ENCODE data around the gene UBA52. TPM values are rescaled to one million over a fixed set of nuclear protein-coding genes. Genes with fewer than 3 reads are reported as not detected.

Gene UBA52
- total RNA-seq, 1 experiment from 2014 or later, result 1,361 TPM

DNA sequence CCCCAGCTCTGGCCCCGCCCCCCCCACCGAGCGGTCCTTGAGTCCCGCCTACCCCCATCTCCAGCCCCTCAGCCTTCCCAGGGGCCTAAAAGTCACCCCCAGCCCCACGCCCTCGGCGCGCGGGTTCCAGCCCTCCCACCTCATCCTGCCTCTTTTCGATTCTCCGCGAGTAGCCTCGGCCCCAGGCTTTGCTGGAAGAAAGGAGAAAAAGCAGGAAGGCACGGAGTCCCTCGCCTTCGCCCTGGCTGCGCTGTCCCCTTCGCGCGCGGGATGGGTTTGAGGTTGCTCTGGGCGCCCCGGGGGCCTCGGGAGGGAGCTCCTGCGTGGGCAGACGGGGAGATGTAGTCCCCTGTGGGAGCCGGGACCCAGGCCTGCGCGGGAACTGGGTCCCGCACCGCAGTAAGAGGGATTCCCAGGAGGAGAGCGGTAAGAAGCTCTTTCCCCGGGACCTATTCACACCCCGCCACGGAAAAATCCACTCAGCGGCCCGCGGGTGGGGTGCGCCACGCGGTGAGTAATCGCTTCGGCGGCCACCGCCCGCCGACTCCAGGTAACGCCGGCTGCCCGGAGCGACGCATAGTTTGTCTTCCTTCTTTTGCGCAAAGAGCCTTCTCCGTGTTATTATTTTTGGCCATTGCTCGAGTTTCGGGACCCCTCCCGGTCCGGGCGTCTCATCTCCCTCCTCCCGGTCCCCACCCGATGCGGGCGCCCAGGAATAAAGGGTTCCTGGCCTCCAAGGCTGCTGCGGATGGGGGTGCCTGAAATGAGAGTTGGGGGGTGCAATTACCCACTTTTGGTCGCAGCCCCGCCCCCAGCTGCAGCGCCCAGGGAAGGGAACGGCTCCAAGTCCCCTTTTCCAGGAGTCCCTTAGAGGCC lies 35.8 kb downstream of the UBA52 start:
- peaks cover 83% of the 10 kb centered on the region for H3K27me3 Mint-ChIP-seq (ENCODE audit: low read depth)
- DNase-seq (ENCODE audit: low spot score) (no peak), ATAC-seq (no peak)
- ChIA-PET POLR2A (interaction anchor here (0.5 to 0.6 kb wide), 3 partner anchors 13 to 302 kb away, joined by 3 to 7 read pairs (median 3); no protein-coding TSS in a partner anchor), CTCF (interaction anchor here (0.7 to 2.3 kb wide), 2 partner anchors 13 to 14 kb away, joined by 4 to 9 read pairs; no protein-coding TSS in a partner anchor)
- H3K4me1 Mint-ChIP-seq, result peaks cover 50% of the 10 kb centered on the region
- no peaks in the 10 kb centered on the region for H3K36me3 Mint-ChIP-seq
- TF ChIP-seq TCF7 (CRISPR knock-in tag; IDR thresholded peaks at IDR 0.05; ENCODE audit: low read depth), result no peak
- no peak for TF ChIP-seq ESRRA (CRISPR knock-in tag; IDR thresholded peaks at IDR 0.05; ENCODE audit: borderline replicate concordance)
- TF ChIP-seq, protein P1, sequence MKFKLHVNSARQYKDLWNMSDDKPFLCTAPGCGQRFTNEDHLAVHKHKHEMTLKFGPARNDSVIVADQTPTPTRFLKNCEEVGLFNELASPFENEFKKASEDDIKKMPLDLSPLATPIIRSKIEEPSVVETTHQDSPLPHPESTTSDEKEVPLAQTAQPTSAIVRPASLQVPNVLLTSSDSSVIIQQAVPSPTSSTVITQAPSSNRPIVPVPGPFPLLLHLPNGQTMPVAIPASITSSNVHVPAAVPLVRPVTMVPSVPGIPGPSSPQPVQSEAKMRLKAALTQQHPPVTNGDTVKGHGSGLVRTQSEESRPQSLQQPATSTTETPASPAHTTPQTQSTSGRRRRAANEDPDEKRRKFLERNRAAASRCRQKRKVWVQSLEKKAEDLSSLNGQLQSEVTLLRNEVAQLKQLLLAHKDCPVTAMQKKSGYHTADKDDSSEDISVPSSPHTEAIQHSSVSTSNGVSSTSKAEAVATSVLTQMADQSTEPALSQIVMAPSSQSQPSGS (CRISPR knock-in tag; IDR thresholded peaks at IDR 0.05; ENCODE audit: borderline replicate concordance, low read depth), result no peak
- TF ChIP-seq ZNF121 (CRISPR knock-in tag; IDR thresholded peaks at IDR 0.05), result no peak
- no peak for TF ChIP-seq NR1H2 (CRISPR knock-in tag; IDR thresholded peaks at IDR 0.05)
- H3K27ac Mint-ChIP-seq, result no peak overlapping the region
- peak overlapping the region; percentile 67 for H3K4me3 Mint-ChIP-seq
- no peaks in the 10 kb centered on the region for H3K9me3 Mint-ChIP-seq

DNA sequence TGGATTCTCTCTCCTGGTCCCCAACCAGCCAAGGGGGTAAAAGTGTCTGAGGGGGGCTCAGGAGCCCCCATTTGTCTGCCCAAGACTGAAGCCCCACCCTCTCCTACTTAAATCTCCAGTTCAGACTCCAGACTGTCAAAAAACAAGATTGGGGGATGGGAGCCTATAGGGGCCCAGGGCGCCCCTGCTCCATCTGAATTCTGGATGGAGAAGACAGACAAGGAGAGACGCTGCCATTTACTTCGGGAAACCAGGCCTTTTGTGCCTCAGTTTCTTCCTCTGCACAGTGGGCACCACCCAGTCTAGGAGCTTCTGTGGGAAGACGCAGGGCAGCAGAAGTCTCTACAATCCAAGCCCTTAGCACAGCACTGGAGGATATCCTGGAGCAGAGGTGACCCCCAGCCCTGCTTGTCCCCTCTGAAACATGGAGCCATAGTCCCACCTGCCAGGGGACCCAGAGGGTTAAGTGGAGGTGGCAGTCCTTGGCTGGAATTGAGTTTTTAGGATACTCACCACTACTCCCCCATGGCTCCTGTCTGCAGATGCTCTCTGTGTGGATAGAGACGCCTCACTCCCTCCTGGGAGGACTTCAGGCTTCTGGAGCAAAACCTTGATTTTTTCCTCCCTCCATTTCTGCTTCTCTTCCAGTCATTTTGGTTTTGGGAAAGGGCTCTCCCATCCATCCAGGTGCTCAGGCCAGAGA lies 36.6 kb downstream of the UBA52 start:
- peak overlapping the region; percentile 67 for H3K4me3 Mint-ChIP-seq
- POLR2A ChIA-PET, result interaction anchor here (0.5 to 0.6 kb wide), 2 partner anchors 14 to 301 kb away, joined by 3 read pairs; no protein-coding TSS in a partner anchor
- ATAC-seq (no peak), DNase-seq (ENCODE audit: low spot score) (no peak)
- peaks cover 48% of the 10 kb centered on the region for H3K4me1 Mint-ChIP-seq
- H3K27me3 Mint-ChIP-seq (ENCODE audit: low read depth), result peaks cover 81% of the 10 kb centered on the region
- CTCF ChIA-PET, result interaction anchor here (1.4 to 2.3 kb wide), 2 partner anchors 11 to 14 kb away, joined by 4 to 9 read pairs; no protein-coding TSS in a partner anchor
- no peak for TF ChIP-seq SMAD4 (CRISPR knock-in tag; IDR thresholded peaks at IDR 0.05)
- TF ChIP-seq TCF7 (CRISPR knock-in tag; IDR thresholded peaks at IDR 0.05; ENCODE audit: low read depth), result no peak
- TF ChIP-seq, protein P2, sequence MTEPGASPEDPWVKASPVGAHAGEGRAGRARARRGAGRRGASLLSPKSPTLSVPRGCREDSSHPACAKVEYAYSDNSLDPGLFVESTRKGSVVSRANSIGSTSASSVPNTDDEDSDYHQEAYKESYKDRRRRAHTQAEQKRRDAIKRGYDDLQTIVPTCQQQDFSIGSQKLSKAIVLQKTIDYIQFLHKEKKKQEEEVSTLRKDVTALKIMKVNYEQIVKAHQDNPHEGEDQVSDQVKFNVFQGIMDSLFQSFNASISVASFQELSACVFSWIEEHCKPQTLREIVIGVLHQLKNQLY (CRISPR knock-in tag; IDR thresholded peaks at IDR 0.05), result no peak
- TF ChIP-seq NR3C1 (CRISPR knock-in tag; conservative IDR thresholded peaks at IDR 0.05; ENCODE audit: low read depth), result no peak
- no peak for TF ChIP-seq ZNF121 (CRISPR knock-in tag; IDR thresholded peaks at IDR 0.05)
- no peak for TF ChIP-seq OVOL2 (CRISPR knock-in tag; IDR thresholded peaks at IDR 0.05; ENCODE audit: borderline replicate concordance)
- TF ChIP-seq, protein P3, sequence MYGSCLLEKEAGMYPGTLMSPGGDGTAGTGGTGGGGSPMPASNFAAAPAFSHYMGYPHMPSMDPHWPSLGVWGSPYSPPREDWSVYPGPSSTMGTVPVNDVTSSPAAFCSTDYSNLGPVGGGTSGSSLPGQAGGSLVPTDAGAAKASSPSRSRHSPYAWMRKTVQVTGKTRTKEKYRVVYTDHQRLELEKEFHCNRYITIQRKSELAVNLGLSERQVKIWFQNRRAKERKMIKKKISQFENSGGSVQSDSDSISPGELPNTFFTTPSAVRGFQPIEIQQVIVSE (CRISPR knock-in tag; IDR thresholded peaks at IDR 0.05; ENCODE audit: borderline replicate concordance), result no peak
- TF ChIP-seq ZNF423 (CRISPR knock-in tag; IDR thresholded peaks at IDR 0.05), result no peak
- TF ChIP-seq, protein P4, sequence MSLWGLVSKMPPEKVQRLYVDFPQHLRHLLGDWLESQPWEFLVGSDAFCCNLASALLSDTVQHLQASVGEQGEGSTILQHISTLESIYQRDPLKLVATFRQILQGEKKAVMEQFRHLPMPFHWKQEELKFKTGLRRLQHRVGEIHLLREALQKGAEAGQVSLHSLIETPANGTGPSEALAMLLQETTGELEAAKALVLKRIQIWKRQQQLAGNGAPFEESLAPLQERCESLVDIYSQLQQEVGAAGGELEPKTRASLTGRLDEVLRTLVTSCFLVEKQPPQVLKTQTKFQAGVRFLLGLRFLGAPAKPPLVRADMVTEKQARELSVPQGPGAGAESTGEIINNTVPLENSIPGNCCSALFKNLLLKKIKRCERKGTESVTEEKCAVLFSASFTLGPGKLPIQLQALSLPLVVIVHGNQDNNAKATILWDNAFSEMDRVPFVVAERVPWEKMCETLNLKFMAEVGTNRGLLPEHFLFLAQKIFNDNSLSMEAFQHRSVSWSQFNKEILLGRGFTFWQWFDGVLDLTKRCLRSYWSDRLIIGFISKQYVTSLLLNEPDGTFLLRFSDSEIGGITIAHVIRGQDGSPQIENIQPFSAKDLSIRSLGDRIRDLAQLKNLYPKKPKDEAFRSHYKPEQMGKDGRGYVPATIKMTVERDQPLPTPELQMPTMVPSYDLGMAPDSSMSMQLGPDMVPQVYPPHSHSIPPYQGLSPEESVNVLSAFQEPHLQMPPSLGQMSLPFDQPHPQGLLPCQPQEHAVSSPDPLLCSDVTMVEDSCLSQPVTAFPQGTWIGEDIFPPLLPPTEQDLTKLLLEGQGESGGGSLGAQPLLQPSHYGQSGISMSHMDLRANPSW (CRISPR knock-in tag; conservative IDR thresholded peaks at IDR 0.05; ENCODE audit: low read depth), result no peak
- TF ChIP-seq NR2C2 (CRISPR knock-in tag; IDR thresholded peaks at IDR 0.05), result no peak
- TF ChIP-seq, protein P5, sequence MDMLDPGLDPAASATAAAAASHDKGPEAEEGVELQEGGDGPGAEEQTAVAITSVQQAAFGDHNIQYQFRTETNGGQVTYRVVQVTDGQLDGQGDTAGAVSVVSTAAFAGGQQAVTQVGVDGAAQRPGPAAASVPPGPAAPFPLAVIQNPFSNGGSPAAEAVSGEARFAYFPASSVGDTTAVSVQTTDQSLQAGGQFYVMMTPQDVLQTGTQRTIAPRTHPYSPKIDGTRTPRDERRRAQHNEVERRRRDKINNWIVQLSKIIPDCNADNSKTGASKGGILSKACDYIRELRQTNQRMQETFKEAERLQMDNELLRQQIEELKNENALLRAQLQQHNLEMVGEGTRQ (CRISPR knock-in tag; IDR thresholded peaks at IDR 0.05), result no peak
- TF ChIP-seq CBFB (CRISPR knock-in tag; IDR thresholded peaks at IDR 0.05; ENCODE audit: low read depth), result no peak
- no peak for TF ChIP-seq PRRX2 (CRISPR knock-in tag; IDR thresholded peaks at IDR 0.05)
- no peak for TF ChIP-seq JAZF1 (CRISPR knock-in tag; IDR thresholded peaks at IDR 0.05)
- TF ChIP-seq, protein P6, sequence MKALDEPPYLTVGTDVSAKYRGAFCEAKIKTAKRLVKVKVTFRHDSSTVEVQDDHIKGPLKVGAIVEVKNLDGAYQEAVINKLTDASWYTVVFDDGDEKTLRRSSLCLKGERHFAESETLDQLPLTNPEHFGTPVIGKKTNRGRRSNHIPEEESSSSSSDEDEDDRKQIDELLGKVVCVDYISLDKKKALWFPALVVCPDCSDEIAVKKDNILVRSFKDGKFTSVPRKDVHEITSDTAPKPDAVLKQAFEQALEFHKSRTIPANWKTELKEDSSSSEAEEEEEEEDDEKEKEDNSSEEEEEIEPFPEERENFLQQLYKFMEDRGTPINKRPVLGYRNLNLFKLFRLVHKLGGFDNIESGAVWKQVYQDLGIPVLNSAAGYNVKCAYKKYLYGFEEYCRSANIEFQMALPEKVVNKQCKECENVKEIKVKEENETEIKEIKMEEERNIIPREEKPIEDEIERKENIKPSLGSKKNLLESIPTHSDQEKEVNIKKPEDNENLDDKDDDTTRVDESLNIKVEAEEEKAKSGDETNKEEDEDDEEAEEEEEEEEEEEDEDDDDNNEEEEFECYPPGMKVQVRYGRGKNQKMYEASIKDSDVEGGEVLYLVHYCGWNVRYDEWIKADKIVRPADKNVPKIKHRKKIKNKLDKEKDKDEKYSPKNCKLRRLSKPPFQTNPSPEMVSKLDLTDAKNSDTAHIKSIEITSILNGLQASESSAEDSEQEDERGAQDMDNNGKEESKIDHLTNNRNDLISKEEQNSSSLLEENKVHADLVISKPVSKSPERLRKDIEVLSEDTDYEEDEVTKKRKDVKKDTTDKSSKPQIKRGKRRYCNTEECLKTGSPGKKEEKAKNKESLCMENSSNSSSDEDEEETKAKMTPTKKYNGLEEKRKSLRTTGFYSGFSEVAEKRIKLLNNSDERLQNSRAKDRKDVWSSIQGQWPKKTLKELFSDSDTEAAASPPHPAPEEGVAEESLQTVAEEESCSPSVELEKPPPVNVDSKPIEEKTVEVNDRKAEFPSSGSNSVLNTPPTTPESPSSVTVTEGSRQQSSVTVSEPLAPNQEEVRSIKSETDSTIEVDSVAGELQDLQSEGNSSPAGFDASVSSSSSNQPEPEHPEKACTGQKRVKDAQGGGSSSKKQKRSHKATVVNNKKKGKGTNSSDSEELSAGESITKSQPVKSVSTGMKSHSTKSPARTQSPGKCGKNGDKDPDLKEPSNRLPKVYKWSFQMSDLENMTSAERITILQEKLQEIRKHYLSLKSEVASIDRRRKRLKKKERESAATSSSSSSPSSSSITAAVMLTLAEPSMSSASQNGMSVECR (CRISPR knock-in tag; IDR thresholded peaks at IDR 0.05; ENCODE audit: borderline replicate concordance), result no peak
- no peaks in the 10 kb centered on the region for H3K36me3 Mint-ChIP-seq
- H3K9me3 Mint-ChIP-seq, result no peaks in the 10 kb centered on the region
- no peak overlapping the region for H3K27ac Mint-ChIP-seq

All from WTC11 (cell line).